ENCODE results near the gene HMSD.

HMSD gene

GRCh38 chr18:63960891-63961290 lies 11.8 kb downstream of the HMSD start:
- DNase-seq = no peak

GRCh38 chr18:63961435-63961980 lies 12.4 kb downstream of the HMSD start:
- no peak for DNase-seq

GRCh38 chr18:63962137-63962536 lies 13.0 kb downstream of the HMSD start:
- DNase-seq = no peak

GRCh38 chr18:63963615-63964256 lies 14.6 kb downstream of the HMSD start:
- peak in 1 of 2 donors; percentile 67 for DNase-seq

- no peak for DNase-seq
Observed at GRCh38 chr18:63964908-63965307, 15.8 kb downstream of the HMSD start.

GRCh38 chr18:63965716-63966330 lies 16.7 kb downstream of the HMSD start:
- DNase-seq = no peak

- DNase-seq = peak; percentile 92 to 93
Observed at GRCh38 chr18:63969942-63970808, 21.1 kb downstream of the HMSD start, which contains the start of gene SERPINB8. TSS of gene SERPINB8 (plus strand) at chr18:63970081. CDS start at chr18:63978309, 8,228 bp downstream.

GRCh38 chr18:63970809-63971205 lies 21.7 kb downstream of the HMSD start:
- DNase-seq = no peak

- DNase-seq = no peak
Observed at GRCh38 chr18:63971320-63972001, 22.4 kb downstream of the HMSD start.

GRCh38 chr18:63972002-63972376 lies 22.9 kb downstream of the HMSD start:
- no peak for DNase-seq

- DNase-seq = peak in 1 of 2 donors; percentile 11
Observed at GRCh38 chr18:63974991-63975390, 25.9 kb downstream of the HMSD start.

- DNase-seq = peak in 1 of 2 donors; percentile 41
Observed at GRCh38 chr18:63975628-63976027, 26.5 kb downstream of the HMSD start.

- no peak for DNase-seq
Observed at GRCh38 chr18:63977040-63977439, 27.9 kb downstream of the HMSD start.

GRCh38 chr18:63979409-63979920 lies 30.4 kb downstream of the HMSD start:
- peak; percentile 23 to 66 for DNase-seq

GRCh38 chr18:63980027-63980426 lies 30.9 kb downstream of the HMSD start:
- no peak for DNase-seq

- no peak for DNase-seq
Observed at GRCh38 chr18:63980896-63981460, 31.9 kb downstream of the HMSD start.

GRCh38 chr18:63981719-63982118 lies 32.6 kb downstream of the HMSD start:
- no peak for DNase-seq

GRCh38 chr18:63982361-63982760 lies 33.3 kb downstream of the HMSD start:
- DNase-seq = no peak

- no peak for DNase-seq
Observed at GRCh38 chr18:63986885-63987284, 37.8 kb downstream of the HMSD start.

GRCh38 chr18:63987743-63988142 lies 38.6 kb downstream of the HMSD start:
- no peak for DNase-seq

- no peak for DNase-seq
Observed at GRCh38 chr18:63992751-63993150, 43.6 kb downstream of the HMSD start.

GRCh38 chr18:63994783-63995399 lies 45.8 kb downstream of the HMSD start:
- peak; percentile 25 to 27 for DNase-seq
